HG03103 (cell line): ENCODE data around the gene INPP5J.
"Not testable (repeated sequence)": the region's sequence is repeated elsewhere in the genome, so short reads cannot be mapped to it uniquely, and the experiment has no call there.

Source experiments
- ATAC-seq: cut with Tn5 transposase; IDR thresholded peaks from one replicate; pipeline ENCODE4 v1.9.1; 2021; ENCODE audit warnings: low read depth; ENCODE audit not compliant: unreplicated experiment

The INPP5J gene

DNA sequence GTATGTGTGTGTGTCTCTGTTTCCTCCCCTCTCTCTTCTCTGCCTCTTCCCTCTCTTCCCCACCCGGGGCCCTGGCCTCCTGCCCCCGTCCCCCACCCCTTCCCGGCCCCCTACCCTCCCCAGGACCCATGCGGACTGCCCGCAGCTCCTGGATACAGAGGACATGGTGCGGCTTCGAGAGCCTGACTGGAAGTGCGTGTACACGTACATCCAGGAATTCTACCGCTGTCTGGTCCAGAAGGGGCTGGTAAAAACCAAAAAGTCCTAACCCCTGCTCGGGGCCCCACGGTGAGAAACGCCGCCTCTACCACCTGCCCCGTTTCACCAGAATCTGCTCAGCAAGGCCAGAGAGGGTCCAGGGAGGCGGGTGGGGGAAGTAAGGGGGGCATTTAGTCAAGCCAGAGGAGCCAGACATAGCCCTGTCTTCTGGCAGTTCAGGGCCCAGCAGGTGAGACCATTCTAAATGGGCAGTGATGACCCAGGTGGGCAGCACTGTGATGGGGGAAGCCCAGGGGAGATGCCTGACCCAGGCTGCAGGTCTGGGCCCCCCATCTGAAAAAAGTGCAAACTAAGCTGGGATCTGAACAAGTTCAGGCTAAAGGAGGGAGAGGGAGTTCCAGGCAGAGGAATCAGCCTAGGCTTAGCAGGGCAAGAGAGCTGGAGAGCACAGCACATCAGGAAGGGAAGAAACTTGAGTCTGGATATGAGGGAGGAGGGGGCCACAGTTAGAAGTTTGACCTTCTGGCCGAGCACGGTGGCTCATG, 21.8 kb upstream of the INPP5J start:
- no peak for ATAC-seq

DNA sequence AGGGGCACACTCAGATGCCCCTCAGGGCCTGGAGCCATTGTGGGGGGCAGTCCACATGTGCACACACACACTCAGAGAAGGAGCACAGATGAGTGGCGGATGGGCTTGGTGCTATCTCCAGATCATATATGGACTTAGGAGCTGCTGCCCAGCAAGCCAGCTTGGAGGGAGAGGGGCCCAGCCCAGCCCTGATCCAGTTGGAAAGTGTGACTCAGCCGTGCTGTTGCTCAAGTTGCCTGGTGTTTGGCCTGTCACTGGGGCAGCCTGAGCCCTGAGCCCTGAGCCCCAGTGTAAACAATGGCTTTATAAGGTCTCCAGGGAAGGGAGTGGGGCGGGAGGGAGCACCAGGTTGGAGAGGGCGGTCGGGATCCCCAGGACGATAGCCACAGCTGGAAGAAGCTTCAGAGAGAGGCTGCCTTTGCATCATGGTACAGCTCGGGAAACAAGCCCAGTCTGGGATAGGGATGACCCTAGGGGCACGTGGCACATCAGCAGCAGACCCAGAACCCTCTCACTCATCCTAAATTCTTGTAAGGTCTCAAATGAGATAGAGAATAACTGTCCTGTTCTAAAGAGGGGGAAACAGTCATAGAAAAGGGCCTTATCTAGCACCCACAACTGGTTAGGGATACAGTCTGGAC, 20.2 kb upstream of the INPP5J start:
- no peak for ATAC-seq

DNA sequence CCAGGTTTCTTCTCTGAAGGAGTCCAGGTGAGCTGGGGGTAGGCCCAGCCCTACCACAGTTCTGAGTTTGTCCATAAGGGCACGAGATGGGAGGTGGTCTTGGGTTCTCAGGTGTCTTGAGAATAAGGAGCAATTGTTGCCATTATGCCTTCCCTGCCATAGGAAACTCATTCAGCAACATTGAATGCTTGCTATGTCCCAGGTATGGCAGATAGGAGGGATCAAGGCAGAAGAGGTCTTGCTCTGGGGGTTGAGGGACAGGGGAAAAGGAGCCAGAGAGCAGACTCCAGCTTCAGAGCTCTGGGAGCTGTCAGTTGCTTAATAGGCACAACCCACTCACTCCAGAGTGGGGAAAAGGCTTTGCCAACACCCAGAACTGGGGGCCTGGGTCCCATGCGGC, 19.7 kb upstream of the INPP5J start:
- no peak for ATAC-seq

DNA sequence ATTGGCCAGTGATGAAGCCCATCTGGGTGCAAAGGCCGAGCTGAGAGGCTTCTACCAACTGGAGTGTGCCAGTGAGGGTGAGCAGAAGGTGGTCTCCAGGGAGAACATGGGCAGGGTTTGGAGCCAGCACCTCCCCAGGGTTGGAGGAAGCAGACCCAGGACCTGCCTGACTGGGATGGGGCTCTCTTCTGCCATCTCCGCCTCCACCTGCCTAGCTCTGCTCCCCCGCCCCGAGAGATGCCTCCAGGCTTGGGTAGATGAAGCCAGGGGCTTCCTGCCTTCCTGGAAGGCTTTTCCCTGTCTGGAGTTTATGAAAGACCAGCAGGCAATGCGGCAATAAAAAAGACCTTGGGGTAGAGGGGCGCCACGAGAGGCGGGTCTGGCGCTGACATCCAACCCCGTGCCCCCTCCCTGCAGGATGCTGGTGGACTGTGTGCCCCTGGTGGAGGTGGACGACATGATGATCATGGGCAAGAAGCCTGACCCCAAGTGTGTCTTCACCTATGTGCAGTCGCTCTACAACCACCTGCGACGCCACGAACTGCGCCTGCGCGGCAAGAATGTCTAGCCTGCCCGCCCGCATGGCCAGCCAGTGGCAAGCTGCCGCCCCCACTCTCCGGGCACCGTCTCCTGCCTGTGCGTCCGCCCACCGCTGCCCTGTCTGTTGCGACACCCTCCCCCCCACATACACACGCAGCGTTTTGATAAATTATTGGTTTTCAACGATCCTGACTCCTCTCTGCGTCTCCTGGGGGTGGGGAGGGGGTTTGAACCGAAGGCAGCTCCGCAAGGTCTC, 18.7 kb upstream of the INPP5J start:
- ATAC-seq, result no peak

DNA sequence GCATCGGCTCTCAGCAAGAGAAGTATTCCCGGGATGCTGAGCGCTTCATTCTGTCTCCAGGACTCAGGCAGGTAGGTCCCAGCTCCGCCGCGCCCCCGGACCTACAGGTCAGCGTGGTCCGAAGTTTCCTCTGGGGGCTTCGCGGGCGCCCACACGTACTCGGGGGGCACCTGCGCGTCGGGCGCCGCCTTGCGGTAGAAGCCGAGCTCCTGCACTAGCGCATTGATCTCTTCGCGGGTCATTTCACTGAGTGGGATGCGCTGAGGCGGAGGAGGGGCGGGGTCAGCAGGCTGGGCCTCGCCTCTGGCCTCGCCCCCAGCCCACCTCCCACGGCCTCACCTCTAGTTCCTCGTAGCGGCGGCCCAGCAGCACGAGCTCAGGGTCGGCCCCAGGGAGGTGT, 17.9 kb upstream of the INPP5J start:
- ATAC-seq, result no peak

DNA sequence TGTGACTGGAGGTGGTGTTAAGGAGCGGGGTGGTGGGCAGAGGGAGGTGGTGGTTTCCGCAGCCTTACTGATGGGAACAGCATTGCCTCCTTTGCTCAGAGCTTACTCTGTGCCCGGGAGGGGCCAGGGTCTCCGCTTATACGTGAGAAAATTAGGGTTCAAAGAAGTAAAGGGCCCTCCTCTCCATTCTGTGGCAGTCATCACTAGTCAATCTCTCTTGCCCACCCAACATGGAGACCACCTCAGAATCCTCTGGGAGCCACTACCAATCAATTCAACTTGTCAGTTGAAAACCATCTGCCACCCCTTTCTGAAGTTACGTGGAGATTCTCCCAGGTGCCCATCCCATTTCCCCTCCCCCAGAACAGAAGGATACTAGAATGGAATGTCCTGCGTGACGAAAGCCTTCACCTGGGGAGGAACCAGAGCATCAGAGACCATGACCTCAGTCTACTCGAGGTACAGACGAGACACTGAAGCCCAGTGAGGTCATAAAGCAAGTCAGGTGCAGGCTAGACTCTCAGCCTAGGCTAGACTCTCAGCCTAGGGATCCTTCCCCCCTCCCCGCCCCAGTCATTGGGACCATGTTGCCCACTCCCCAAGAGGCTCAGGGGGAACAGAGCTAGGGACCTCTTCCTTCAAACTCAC, 17.4 kb upstream of the INPP5J start:
- ATAC-seq, result no peak

DNA sequence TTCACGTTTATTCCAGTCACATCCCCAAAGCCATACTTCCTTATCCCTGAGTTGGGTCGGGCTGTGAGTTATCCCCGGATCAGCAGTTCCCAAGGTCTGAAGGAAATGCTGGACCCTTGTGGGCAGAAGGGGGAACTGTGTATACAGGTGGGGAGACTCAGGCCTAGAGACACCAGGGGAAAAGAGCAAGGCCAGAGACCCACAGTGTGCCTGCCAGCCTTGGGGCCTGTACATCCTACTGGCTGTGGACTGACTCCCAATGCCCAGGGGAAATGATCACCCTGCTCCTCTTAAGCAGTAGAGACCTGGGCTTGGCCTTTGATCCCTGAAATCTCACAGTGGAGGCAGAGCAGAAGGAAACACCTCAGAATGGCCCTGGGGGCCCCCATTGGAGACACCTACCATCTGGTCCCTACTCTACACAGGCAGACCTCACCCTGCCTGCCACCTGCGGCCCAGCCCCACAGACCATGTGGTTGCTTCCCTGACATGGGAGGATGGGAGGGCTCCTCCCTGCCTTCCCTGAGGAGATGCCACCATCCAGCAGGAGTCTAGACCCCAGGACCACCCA, 16.7 kb upstream of the INPP5J start:
- ATAC-seq, result no peak

DNA sequence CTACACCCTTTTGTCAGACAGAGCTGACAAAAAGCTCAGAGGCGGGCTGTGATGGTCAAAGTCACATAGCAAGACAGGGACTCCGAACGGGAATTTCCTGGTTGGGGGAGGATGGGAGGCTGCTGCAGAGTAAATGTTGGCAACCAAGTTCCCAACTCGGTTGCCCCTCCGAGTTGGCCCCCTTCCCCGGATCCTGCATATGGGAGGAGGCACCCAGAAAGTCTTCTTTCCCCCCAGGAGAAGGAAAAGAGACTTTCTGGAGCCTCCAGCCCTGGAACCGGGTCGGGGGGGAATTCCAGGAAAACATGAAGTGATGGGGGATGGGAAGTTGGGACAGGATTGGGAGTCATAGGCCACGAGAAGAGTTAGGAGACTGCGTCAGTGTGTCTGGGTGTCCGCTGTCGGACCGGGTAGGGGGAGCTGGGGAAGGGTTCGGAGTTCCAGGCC, 16.0 kb upstream of the INPP5J start:
- no peak for ATAC-seq

DNA sequence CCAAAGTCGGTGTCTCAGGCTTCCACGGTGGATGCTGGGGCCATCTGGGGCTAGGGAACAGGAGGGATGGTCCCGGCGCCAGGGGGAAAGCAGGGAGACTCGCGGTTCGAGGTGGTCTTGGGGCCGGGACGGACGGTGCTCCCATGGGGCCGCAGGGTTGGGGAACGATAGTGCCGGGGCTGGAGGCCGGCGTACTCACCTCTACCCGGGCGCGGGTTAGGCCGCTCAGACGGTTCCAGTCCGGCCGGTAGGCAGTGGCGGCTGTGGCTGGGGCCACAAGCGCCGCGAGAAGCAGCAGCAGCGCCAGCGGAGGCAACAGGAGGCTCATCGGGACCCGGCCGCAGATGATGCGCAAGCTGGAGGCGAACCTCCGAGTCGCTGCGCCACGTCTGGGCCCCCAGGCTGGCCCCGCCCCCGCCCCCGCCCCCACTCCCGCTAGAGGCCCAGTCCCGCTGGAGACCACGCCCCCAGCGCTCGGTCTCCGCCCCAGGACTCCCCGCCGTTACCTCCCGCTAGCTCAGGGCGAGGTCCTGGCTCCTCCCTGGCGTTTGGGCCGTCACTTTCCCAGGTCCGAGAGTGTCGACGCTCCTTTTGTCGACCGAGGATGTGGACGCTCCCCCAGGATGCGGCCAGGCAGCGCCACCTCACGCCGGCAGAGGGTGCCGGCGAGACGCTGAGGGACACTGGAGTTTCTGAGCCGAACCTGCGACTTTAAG, 15.4 kb upstream of the INPP5J start, which contains the start of gene SELENOM:
TSS of gene SELENOM (minus strand) at position 391 of the 716 bp plus-strand sequence. CDS start at position 328, 63 bp downstream.
- ATAC-seq, result peak; percentile 68

DNA sequence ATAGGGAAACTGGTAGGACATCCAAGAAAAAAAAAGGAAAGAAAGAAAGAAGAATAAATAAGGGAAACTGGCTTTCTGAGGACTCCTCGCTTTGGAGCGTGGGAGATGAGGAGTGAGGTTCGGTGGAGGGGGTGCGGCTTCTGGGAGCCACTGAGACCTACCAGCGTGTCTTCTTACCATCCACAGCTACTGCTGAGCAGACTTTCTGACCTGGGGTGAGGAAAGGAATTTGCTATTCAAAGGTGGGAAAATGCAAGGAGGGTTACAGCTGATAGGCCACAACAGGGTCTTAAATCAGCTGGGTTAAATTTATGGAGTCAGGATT, 14.9 kb upstream of the INPP5J start:
- ATAC-seq, result no peak

DNA sequence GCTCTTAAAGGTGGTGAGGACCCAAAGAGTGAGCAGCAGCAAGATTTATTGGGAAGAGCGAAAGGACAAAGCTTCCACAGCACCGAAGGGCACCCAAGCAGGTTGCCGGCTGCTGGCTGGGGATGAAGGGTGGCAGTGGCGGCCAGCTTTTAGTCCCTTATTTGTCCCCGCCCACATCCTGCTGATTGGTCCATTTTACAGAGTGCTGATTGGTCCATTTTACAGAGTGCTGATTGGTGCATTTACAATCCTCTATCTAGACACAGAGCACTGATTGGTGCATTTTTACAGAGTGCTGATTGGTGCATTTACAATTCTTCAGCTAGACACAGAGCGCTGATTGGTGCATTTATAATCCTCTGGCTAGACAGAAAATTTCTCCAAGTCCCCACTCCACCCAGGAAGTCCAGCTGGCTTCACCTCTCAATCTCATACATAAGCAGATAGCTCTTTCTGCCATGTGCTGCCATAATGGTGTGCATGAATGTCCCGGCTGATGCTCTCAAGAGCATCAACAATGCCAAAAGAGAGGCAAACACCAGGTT, 10.1 kb upstream of the INPP5J start:
- not testable (repeated sequence) for ATAC-seq

DNA sequence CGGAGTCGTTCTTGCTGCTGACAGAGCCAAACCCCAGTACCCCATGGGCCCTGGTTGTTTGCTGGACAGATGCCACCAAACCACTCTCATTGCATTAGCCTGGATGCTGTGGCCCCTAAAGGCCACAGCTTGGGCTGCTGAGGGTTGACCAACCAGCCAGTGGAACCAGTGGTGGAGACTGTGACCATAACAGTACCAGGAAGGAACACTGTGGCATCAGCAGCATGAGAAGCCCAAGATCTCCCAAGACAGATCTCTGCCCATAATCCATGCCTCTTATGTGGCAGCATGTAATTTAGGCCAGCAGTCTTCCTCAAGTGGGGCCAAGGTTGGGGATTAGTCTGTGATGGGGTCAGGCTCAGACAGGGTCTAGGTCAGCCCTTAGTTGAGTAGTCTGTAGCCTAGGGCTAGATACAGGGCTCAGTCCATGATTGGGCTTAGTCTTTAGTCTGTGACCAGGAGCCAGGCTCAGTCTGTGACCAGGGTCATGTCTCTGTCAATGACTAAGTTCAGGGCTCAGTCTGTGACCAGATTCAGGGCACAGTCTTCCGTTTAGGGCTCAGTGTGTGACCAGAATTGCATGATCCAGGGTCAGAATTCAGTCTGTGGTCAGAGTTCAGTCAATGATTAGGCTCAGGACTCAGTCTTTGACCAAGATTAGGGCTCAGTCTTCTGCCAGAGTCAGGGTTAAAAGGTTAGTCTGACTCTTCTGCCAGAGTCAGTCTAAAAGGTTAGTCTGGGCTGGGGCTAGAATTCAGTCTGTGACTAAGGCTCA, 4.5 kb upstream of the INPP5J start:
- ATAC-seq, result no peak

DNA sequence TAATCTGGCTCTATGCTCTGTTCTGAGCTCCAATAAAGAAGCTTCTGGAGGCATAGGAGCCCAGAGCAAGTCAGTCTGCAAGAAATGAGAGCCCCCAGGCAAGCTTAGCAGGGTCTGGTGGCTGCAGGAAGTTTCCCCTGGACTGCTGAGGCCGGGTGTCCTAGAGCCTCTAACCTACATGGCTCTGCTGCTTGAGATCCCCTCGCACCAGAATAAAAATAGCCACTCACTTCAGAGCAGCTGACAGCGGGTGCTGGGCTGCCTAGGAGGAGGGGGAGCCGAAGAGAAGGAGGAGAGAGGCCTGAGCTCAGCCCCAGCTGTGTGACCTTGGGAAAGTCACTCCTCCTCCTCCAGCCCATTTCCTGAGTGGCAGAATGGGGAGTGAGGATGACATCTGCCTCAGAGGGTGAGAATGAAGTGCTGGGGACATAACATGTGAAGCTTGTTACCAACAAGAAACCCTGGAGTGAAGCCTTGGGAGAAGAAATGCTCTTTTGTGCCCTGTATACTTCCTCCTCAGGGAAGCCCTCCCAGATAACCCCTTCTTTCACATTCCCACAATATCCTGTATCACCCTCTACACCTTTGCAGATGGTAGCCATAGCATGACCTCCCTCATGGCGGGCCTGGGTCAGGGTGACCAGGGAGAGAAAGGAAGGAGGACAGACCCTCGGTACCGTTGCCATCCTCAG, 3.6 kb upstream of the INPP5J start:
- ATAC-seq, result no peak

DNA sequence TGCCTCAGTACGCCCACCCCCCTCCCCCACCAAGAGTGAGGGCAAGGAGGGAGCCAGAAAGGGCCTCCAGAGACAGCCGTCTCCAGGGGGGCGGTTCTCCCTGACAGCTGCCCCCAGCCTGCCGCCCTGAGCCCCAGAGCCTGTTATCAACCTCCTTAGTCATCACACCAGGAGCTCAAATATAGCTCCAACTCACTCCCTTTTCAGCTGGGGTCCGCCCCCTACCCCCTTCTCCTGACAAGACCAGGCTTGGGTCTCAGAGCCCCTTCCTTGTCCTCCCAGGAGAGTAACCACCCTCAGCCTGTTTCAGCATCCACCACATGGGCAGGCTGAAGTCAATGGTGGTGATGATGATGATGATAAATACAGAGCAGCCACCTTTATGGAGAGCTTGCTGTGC, 2.5 kb upstream of the INPP5J start:
- ATAC-seq, result no peak

DNA sequence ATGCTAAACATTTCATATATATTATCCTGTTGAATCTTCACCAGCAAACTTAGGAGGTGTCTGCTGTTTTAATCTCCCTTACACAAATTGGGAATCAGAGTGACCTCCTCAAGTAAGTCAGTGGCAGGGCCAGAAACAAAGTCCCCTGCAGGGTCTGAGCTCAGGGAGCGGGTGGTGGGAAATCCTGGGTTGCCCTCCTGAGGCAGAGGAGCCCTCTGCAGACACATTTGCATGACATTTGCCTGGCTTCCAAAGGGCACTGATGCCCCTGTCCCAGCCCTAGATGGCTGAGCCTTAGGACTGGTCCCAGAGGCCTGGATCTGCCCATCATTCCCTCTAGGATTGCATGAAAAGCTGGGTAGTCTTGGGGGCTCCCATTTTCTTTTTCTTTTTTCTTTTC, 2.1 kb upstream of the INPP5J start:
- no peak for ATAC-seq

DNA sequence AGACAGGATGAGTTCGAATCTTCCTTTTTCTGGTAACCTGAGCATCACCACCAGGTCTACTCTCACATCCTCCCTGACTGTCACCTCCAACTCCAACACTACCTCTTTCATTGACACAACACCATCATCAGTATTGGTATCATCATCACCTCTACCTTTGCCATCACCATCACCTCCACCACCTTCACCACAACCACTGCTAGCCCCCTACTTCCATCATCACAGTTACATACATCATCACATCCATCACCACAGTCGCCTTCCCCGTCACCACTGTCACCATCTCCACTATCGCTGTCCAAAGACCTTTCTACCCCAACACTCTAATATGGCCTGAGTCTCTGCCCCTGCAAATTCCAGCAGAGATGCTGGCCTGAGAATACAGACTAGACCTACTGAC, 1.4 kb upstream of the INPP5J start:
- no peak for ATAC-seq

DNA sequence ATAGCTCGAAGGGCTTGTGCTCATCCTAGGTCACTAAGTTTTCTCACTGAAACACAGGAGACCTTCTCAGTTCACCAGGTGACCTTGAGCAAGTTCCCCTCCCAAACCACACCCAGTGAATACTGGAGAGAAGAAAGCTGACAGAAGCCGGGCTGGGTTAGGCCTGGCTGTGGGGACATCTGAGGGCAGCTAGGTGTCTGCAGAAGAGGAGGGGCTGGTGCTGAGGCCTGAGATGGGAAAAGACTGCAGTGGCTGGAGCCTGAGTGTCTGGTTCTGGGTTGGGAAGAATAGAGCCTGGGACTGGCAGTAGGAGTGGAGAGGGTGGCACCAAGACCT, 602 bp upstream of the INPP5J start:
- ATAC-seq, result no peak

DNA sequence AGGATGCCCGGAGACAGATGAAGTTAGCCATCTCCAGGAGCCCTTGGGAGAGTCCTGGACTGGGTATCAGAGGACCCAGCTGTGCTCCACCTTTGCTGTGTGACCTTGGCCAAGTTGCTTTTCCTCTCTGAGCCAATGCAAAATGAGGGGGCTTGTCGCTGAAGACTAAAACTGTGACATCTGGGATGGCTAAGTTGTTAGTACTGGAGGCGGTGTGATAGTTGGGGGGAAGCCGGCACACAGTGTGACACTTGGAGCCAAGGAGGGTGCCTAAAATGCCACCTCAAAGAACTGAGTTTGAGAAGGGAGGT, 481 bp downstream of the INPP5J start:
- no peak for ATAC-seq

DNA sequence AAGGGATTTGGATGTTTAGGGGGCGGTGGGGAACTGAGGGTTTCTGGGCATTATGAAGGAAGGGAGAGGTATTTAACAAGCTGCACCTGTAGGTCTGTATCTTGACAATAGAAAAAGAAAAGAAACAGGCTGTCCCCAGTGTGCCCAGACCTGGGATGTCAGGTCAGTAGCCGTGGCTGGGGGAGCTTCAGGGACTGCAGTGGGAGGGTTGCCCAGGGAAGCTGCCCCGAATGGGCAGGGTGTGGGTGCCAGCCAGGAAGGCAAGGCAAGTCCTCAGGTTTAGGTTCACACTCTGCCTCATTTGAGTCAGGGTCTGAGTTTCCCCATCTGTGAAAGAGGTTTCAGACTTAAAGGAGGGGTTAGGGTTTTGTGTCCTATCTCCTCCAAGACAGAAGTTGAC, 1.5 kb downstream of the INPP5J start:
- ATAC-seq, result no peak
